Endothelial cell (in vitro differentiated cells): ENCODE measurements around the gene FBLN2. TPM values are rescaled to one million over a fixed set of nuclear protein-coding genes. Genes with fewer than 3 reads are reported as not detected.

Experiments
- DNase-seq: peaks from one replicate; pipeline ENCODE4 v3.0.0; 2021; ENCODE audit warnings: low spot score
- H3K27ac Mint-ChIP-seq: one replicate; pipeline ENCODE4 v1.8.0; 2021; ENCODE audit warnings: mixed read lengths, inconsistent platforms; ENCODE audit not compliant: unreplicated experiment
- H3K27me3 Mint-ChIP-seq: one replicate; pipeline ENCODE4 v1.8.0; 2021; ENCODE audit warnings: mild to moderate bottlenecking, moderate library complexity, mixed read lengths, inconsistent platforms; ENCODE audit not compliant: unreplicated experiment
- H3K36me3 Mint-ChIP-seq: one replicate; pipeline ENCODE4 v1.8.0; 2021; ENCODE audit warnings: mild to moderate bottlenecking, low read depth, mixed read lengths, inconsistent platforms; ENCODE audit not compliant: unreplicated experiment
- H3K4me1 Mint-ChIP-seq: one replicate; pipeline ENCODE4 v1.8.0; 2021; ENCODE audit warnings: mild to moderate bottlenecking, mixed read lengths, inconsistent platforms; ENCODE audit not compliant: unreplicated experiment
- H3K4me3 Mint-ChIP-seq: one replicate; pipeline ENCODE4 v1.8.0; 2021; ENCODE audit warnings: mild to moderate bottlenecking, mixed read lengths, inconsistent platforms; ENCODE audit not compliant: unreplicated experiment
- H3K9me3 Mint-ChIP-seq: one replicate; pipeline ENCODE4 v1.8.0; 2021; ENCODE audit warnings: mixed read lengths, inconsistent platforms; ENCODE audit not compliant: unreplicated experiment
- total RNA-seq: library from RNA; stranded (reverse); fragmentation: NEBNext Ultra II Directional; extraction: Animal tissue kit (Norgen Biotek cat#: 25700); gene quantifications from one replicate; pipeline ENCODE4 v1.2.1, GENCODE V29; 2021; ENCODE audit not compliant: unreplicated experiment
- TF ChIP-seq, protein P1 (sequence below): fragments of 200-600 bp; sonication (generic); IDR thresholded peaks from one replicate; pipeline ENCODE4 v1.5.0; 2021; ENCODE audit warnings: antibody characterized with exemption; ENCODE audit not compliant: unreplicated experiment

Gene FBLN2
- total RNA-seq, 1 donor from 2014 or later: 10.5 TPM

GRCh38 chr3:13686367-13687160 lies 137.6 kb downstream of the FBLN2 start:
- TF ChIP-seq, protein P1, sequence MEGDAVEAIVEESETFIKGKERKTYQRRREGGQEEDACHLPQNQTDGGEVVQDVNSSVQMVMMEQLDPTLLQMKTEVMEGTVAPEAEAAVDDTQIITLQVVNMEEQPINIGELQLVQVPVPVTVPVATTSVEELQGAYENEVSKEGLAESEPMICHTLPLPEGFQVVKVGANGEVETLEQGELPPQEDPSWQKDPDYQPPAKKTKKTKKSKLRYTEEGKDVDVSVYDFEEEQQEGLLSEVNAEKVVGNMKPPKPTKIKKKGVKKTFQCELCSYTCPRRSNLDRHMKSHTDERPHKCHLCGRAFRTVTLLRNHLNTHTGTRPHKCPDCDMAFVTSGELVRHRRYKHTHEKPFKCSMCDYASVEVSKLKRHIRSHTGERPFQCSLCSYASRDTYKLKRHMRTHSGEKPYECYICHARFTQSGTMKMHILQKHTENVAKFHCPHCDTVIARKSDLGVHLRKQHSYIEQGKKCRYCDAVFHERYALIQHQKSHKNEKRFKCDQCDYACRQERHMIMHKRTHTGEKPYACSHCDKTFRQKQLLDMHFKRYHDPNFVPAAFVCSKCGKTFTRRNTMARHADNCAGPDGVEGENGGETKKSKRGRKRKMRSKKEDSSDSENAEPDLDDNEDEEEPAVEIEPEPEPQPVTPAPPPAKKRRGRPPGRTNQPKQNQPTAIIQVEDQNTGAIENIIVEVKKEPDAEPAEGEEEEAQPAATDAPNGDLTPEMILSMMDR: no peak
- no peak for DNase-seq
- Mint-ChIP-seq H3K36me3 (peaks cover 6% of the 10 kb centered on the region), H3K27me3 (peaks cover 14% of the 10 kb centered on the region), H3K27ac (no peak overlapping the region), H3K4me1 (peaks cover 7% of the 10 kb centered on the region), H3K9me3 (no peaks in the 10 kb centered on the region), H3K4me3 (no peak overlapping the region)

DNA sequence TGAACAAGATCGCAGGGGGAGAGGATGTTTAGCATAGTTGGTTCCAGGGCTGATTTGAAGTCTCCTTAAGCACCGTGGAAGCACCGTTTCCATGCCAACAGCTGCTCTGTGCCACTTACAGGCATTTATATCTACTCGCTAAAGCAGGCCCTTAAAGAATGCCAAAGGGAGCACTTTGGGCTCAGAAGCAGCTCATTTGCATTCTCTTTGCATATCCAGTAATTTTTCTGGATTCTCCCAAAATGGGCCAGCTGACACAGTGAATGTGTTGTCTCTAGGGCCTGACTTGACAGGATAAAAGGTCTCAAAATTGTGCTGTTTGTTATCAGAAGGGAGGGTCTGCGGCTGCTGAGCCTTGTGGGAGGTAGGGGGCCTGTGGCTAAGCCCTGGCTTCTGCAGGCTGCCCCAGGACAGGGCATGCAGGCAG lies 138.6 kb downstream of the FBLN2 start:
- no peak overlapping the region for H3K4me3 Mint-ChIP-seq
- TF ChIP-seq, protein P1: no peak
- peaks cover 6% of the 10 kb centered on the region for H3K36me3 Mint-ChIP-seq
- peaks cover 14% of the 10 kb centered on the region for H3K27me3 Mint-ChIP-seq
- H3K4me1 Mint-ChIP-seq: peaks cover 7% of the 10 kb centered on the region
- no peaks in the 10 kb centered on the region for H3K9me3 Mint-ChIP-seq
- no peak overlapping the region for H3K27ac Mint-ChIP-seq
- no peak for DNase-seq

Other genes starting within 250 kb of the FBLN2 start
- 3.0 TPM for gene NUP210, start 128.8 kb upstream of the FBLN2 start, total RNA-seq
- gene HDAC11, start 68.8 kb upstream of the FBLN2 start, total RNA-seq: 14.8 TPM